Pancreas (tissue), 10 donors: ENCODE results near the gene BRSK1. TPM values are rescaled to one million over a fixed set of nuclear protein-coding genes. Genes with fewer than 3 reads are reported as not detected.

Experiments used
- ATAC-seq, 4 donors: fragments of 200-7000 bp; cut with Tn5 transposase; one replicate each; pipeline versions ENCODE4 v1.8.0 to v1.9.1; 2020; ENCODE audit warnings: mild to moderate bottlenecking in 4 of 4, moderate library complexity in 4 of 4
- DNase-seq, 6 donors: peaks; one replicate each; pipeline ENCODE4 v3.0.0-alpha.2; 2020
- FAIRE-seq: peaks from 2 replicates; lab custom pipeline; 2012; peaks lifted over from hg19 to GRCh38; lab: Jason Lieb, UNC
- H3K27ac ChIP-seq, 4 donors: fragments of 200-600 bp; sonication (generic); 1 replicate in 3 of 4; 2 replicates in 1 of 4; pipeline versions ENCODE4 v1.5.0 to v1.8.0; 2020
- H3K27me3 ChIP-seq, 4 donors: fragments of 200-600 bp; one replicate each; pipeline ENCODE4 v1.8.0; 2021
- H3K36me3 ChIP-seq, 3 donors: fragments of 200-600 bp; sonication (generic) in 1 of 3; one replicate each; pipeline versions ENCODE4 v1.5.0 to v1.8.0; 2020 to 2021
- H3K4me1 ChIP-seq, 3 donors: fragments of 200-600 bp; one replicate each; pipeline ENCODE4 v1.8.0; 2021
- H3K4me3 ChIP-seq, 4 donors: fragments of 200-600 bp; sonication (generic) in 2 of 4; one replicate each; pipeline versions ENCODE4 v1.5.0 to v1.8.0; 2020 to 2021
- H3K9me3 ChIP-seq, 4 donors: fragments of 200-600 bp; one replicate each; pipeline ENCODE4 v1.8.0; 2021
- WGBS, 2 donors: extraction: QIAGEN DNeasy Blood & Tissue Kit; methylation state at CpG; one replicate each; pipeline ENCODE4 v1.1.7; 2013; 5-methylcytosine and 5-hydroxymethylcytosine counted together
- intact Hi-C, 3 donors: fragments of 100-400 bp; cut with DNase I; formaldehyde crosslinking; loops; one replicate each; pipeline versions ENCODE4 v1.11.1 to v1.14.2; 2022
- polyA plus RNA-seq, 2 donors: library from polyadenylated mRNA; stranded (reverse); fragments of 200-250 nt; gene quantifications; one replicate each; pipeline ENCODE4 v1.2.3, GENCODE V29; 2013
- total RNA-seq, 6 donors: library from RNA; stranded (reverse); fragmentation: NEBNext Ultra II Directional in 4 of 6; extraction: Animal tissue kit (Norgen Biotek cat#: 25700) in 4 of 6; gene quantifications; one replicate each; pipeline versions ENCODE4 v1.2.1 to v1.2.4, GENCODE V29; 2021 to 2023
- TF ChIP-seq, protein P1 (sequence below), 4 donors: fragments of 200-600 bp; sonication (generic) in 3 of 4; IDR thresholded peaks; one replicate each; pipeline versions ENCODE4 v1.5.0 to v1.8.0; 2021; ENCODE audit warnings: antibody characterized with exemption in 4 of 4
- donor health status: healthy with polysubstance abuse.
- donor health status: DM: no; HTN: no; CAD: no; lungs with moderate emphysema.
- donor health status: DM: no; HTN: no; CAD: no.
- donor health status: control.
- donor health status: control.
- donor health status: Bipolar disorder and iron deficiency.
- donor health status: DM: yes; HTN: yes; CAD: no.
- donor health status: DM: no; HTN: no; CAD: no.
- donor health status: DM: no; HTN: no; CAD: no.
- donor health status: DM: yes; HTN: yes; CAD: no.

BRSK1 gene
- total and polyA plus RNA-seq, 8 donors: 0.46 to 9.2 (median 2.0) TPM

DNA sequence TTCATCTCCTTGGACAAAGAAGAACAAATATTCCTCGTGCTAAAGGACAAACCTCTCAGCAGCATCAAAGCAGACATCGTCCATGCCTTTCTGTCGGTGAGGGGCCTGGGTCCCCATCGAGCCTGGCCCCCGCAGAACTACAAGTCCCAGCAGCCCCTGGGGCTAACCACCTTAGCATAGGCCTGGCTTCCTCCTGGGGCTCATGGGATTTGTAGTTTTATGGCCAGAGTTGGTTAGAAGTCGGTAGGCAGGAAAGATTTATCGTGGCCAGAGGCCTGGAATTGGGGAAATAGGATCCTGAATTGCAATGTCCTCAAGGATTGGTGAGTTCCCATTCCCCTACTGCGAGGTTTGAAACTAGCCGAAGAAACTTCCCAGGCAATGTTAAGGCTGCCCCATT, 21.7 kb downstream of the BRSK1 start:
- 71 to 81% methylated on average over 9 of the region's 9 CpGs for WGBS, 2 donors
- TF ChIP-seq, protein P1, sequence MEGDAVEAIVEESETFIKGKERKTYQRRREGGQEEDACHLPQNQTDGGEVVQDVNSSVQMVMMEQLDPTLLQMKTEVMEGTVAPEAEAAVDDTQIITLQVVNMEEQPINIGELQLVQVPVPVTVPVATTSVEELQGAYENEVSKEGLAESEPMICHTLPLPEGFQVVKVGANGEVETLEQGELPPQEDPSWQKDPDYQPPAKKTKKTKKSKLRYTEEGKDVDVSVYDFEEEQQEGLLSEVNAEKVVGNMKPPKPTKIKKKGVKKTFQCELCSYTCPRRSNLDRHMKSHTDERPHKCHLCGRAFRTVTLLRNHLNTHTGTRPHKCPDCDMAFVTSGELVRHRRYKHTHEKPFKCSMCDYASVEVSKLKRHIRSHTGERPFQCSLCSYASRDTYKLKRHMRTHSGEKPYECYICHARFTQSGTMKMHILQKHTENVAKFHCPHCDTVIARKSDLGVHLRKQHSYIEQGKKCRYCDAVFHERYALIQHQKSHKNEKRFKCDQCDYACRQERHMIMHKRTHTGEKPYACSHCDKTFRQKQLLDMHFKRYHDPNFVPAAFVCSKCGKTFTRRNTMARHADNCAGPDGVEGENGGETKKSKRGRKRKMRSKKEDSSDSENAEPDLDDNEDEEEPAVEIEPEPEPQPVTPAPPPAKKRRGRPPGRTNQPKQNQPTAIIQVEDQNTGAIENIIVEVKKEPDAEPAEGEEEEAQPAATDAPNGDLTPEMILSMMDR (IDR thresholded peaks at IDR 0.05): no peak
- ATAC-seq (peak; percentile 44 to 71 (median 58)), FAIRE-seq (no peak), DNase-seq (no peak)
- Histone ChIP-seq H3K36me3 (no peaks in the 10 kb centered on the region), H3K4me3 (no peak overlapping the region), H3K27ac (no peak overlapping the region), H3K4me1 (no peaks in the 10 kb centered on the region), H3K27me3 (no peaks in the 10 kb centered on the region), H3K9me3 (no peaks in the 10 kb centered on the region)
- intact Hi-C loops: loop anchor here in 1 of 3 donors (10.0 kb wide), 1 partner anchor 69 kb away; the partner anchor contains the start of genes IL11 and TMEM190

DNA sequence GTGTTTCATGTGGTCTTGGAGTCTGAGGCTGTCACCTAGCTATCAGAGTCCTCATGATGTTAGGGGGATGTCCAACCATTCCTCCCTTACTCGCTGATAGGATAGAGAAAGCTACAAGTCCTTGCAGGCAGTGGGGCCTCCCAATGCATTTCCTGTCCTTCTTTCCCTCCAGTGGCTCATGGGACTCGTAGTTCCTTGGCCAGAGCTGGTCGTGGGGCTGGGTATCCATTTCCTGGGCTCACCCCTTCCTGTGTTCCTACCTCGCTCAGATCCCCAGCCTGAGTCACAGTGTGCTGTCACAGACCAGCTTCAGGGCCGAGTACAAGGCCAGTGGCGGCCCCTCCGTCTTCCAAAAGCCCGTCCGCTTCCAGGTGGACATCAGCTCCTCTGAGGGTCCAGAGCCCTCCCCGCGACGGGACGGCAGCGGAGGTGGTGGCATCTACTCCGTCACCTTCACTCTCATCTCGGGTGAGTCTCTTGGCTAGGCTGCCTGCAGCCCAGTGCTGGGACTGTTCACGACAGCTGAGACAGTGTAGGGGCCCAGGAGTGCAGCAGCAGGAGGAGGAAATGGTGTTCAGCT, 22.3 kb downstream of the BRSK1 start:
- H3K36me3 ChIP-seq: no peaks in the 10 kb centered on the region
- FAIRE-seq (no peak), ATAC-seq (no peak), DNase-seq (no peak)
- 75 to 84% methylated on average over 17 of the region's 17 CpGs for WGBS, 2 donors
- intact Hi-C loops: loop anchor here in 1 of 3 donors (10.0 kb wide), 1 partner anchor 69 kb away; the partner anchor contains the start of genes IL11 and TMEM190
- H3K27me3 ChIP-seq: no peaks in the 10 kb centered on the region
- no peak overlapping the region for H3K27ac ChIP-seq
- no peaks in the 10 kb centered on the region for H3K4me1 ChIP-seq
- H3K4me3 ChIP-seq: no peak overlapping the region
- TF ChIP-seq, protein P1 (IDR thresholded peaks at IDR 0.05): no peak
- no peaks in the 10 kb centered on the region for H3K9me3 ChIP-seq

DNA sequence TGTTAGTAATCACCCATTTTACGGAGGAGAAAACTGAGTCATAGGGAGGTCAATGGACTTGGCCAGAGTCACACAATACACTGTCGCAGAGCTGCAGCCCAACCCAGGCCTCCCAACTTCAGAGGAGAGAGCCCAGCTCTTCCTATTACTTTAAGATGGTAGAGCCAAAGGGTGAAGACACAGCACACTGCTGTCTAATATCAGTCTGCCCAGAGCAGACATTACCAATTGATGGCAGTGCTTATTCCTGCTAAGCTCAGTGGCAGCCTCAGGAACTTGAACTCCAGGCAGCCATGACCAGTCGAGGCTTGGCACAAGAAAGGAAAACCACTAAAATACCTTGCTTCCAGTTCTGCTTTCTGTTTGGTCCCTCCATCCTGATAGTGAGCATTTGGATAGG, 22.9 kb downstream of the BRSK1 start:
- WGBS, 2 donors: 63 to 76% methylated on average over 3 of the region's 3 CpGs
- H3K4me3 ChIP-seq: no peak overlapping the region
- DNase-seq: no peak
- H3K4me1 ChIP-seq: no peaks in the 10 kb centered on the region
- H3K9me3 ChIP-seq: no peaks in the 10 kb centered on the region
- no peaks in the 10 kb centered on the region for H3K27me3 ChIP-seq
- H3K36me3 ChIP-seq: no peaks in the 10 kb centered on the region
- TF ChIP-seq, protein P1 (IDR thresholded peaks at IDR 0.05): no peak
- no peak for FAIRE-seq
- H3K27ac ChIP-seq: no peak overlapping the region
- ATAC-seq: no peak
- intact Hi-C loops: loop anchor here in 1 of 3 donors (10.0 kb wide), 1 partner anchor 68 kb away; the partner anchor contains the start of genes IL11 and TMEM190

DNA sequence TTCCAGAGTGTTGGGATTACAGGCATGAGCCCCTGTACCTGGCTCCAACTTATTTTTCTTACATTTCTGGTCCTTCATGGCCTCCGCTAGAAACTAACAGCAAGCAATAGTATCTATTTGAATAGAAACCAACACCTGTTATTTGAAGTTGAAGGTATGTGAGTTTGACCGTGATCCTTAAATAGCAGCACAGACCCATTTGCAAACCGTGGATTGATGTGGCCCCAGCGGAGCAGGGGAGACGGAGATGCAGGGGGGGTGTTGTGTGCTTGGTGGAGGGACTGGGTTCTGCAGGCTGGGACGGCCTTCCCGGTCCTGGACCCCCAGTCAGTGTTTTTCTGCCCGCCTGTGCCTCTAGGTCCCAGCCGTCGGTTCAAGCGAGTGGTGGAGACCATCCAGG, 24.5 kb downstream of the BRSK1 start:
- Histone ChIP-seq H3K4me1 (no peaks in the 10 kb centered on the region), H3K36me3 (no peaks in the 10 kb centered on the region), H3K9me3 (no peaks in the 10 kb centered on the region), H3K27ac (no peak overlapping the region), H3K27me3 (no peaks in the 10 kb centered on the region), H3K4me3 (no peak overlapping the region)
- TF ChIP-seq, protein P1 (IDR thresholded peaks at IDR 0.05): no peak
- intact Hi-C loops: loop anchor here in 1 of 3 donors (10.0 kb wide), 1 partner anchor 67 kb away; the partner anchor contains the start of genes IL11 and TMEM190
- FAIRE-seq: no peak
- no peak for ATAC-seq
- no peak for DNase-seq
- WGBS, 2 donors: 70 to 85% methylated on average over 9 to 11 of the region's 11 CpGs

DNA sequence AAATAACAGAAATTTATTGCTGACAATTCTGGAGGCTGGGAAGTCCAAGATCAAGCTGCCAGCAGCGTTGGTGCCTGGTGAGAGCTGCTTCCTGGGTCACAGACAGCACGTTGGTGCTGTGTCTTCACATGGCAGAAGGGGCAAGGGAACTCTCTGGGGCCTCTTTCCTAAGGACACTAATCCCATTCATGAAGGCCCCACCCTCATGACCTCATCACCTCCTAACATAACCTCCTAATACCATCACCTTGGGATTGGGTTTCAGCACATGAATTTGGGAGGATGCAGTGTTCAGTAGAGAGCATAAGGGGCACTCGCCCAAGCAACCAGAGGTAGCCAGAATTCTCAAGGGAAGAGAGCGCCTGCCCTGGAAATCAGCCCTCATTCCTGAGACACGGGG, 25.7 kb downstream of the BRSK1 start:
- H3K4me3 ChIP-seq: no peak overlapping the region
- WGBS, 2 donors: 86 to 88% methylated on average over 5 of the region's 5 CpGs
- H3K36me3 ChIP-seq: no peaks in the 10 kb centered on the region
- intact Hi-C loops: loop anchor here in 1 of 3 donors (10.0 kb wide), 1 partner anchor 65 kb away; the partner anchor contains the start of genes IL11 and TMEM190
- no peaks in the 10 kb centered on the region for H3K4me1 ChIP-seq
- H3K27me3 ChIP-seq: no peaks in the 10 kb centered on the region
- no peak for ATAC-seq
- no peak for FAIRE-seq
- no peak overlapping the region for H3K27ac ChIP-seq
- TF ChIP-seq, protein P1 (IDR thresholded peaks at IDR 0.05): no peak
- DNase-seq: no peak
- no peaks in the 10 kb centered on the region for H3K9me3 ChIP-seq
